Urinary bladder (tissue), 4 donors: ENCODE data around the gene KRT7. TPM values are rescaled to one million over a fixed set of nuclear protein-coding genes. Genes with fewer than 3 reads are reported as not detected.
"Not testable (repeated sequence)": the region's sequence is repeated elsewhere in the genome, so short reads cannot be mapped to it uniquely, and the experiment has no call there.

Experiments used
- DNase-seq: peaks from one replicate; pipeline ENCODE4 v3.0.0-alpha.2; 2015; ENCODE audit errors: extremely low spot score
- H3K27ac ChIP-seq: one replicate; pipeline ENCODE4 v1.5.1; 2013; ENCODE audit warnings: low read depth, mild to moderate bottlenecking, moderate library complexity
- H3K36me3 ChIP-seq: one replicate; pipeline ENCODE4 v1.6.1; 2013; ENCODE audit warnings: mild to moderate bottlenecking, moderate library complexity; ENCODE audit not compliant: insufficient read depth
- H3K4me1 ChIP-seq: one replicate; pipeline ENCODE4 v1.6.1; 2013; ENCODE audit warnings: mild to moderate bottlenecking, moderate library complexity; ENCODE audit not compliant: insufficient read depth
- H3K4me3 ChIP-seq: one replicate; pipeline ENCODE4 v1.5.1; 2013; ENCODE audit warnings: low read depth, low read length
- WGBS: extraction: QIAGEN DNeasy Blood & Tissue Kit; methylation state at CpG from one replicate; pipeline ENCODE4 v1.1.7; 2013; 5-methylcytosine and 5-hydroxymethylcytosine counted together
- polyA plus RNA-seq: library from polyadenylated mRNA; stranded (reverse); fragments of 200-250 nt; gene quantifications from one replicate; pipeline ENCODE4 v1.2.3, GENCODE V29; 2013
- total RNA-seq: library from RNA; depleted of rRNA; stranded (reverse); fragments of >200 nt; gene quantifications from one replicate; pipeline ENCODE4 v1.2.3, GENCODE V29; 2014
- donor health status: healthy with polysubstance abuse.
- donor health status: healthy.

Gene KRT7
- total and polyA plus RNA-seq, 2 donors: 147 to 158 TPM

DNA sequence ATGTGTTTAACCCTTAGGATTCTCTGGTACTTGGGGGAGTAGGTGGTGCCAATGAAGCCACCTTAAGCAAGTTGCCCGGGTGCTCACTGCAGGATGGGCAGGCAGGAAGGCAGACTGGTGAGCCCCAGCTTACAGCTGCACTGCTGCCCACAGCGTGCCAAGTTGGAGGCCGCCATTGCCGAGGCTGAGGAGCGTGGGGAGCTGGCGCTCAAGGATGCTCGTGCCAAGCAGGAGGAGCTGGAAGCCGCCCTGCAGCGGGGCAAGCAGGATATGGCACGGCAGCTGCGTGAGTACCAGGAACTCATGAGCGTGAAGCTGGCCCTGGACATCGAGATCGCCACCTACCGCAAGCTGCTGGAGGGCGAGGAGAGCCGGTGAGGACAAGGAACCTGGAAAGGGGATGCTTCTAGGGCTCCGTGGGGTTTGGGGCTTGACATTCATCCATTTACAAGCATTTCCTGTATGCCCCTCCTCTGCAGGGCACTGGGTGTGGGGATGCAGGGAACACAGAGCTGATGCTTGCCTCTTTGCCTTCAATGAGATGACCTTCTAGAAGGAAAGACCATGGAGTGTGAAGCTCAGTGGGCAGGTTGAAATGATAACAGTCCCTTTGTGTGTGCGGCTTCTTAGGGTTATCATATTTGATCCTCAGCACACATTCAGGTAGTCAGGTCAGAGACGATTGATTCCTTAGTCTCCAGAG, 12.4 kb downstream of the KRT7 start:
- no peak for DNase-seq
- WGBS: 88% methylated on average over 20 of the region's 20 CpGs
- Histone ChIP-seq H3K4me3 (no peak overlapping the region), H3K27ac (no peak overlapping the region), H3K4me1 (no peaks in the 10 kb centered on the region), H3K36me3 (no peaks in the 10 kb centered on the region)

DNA sequence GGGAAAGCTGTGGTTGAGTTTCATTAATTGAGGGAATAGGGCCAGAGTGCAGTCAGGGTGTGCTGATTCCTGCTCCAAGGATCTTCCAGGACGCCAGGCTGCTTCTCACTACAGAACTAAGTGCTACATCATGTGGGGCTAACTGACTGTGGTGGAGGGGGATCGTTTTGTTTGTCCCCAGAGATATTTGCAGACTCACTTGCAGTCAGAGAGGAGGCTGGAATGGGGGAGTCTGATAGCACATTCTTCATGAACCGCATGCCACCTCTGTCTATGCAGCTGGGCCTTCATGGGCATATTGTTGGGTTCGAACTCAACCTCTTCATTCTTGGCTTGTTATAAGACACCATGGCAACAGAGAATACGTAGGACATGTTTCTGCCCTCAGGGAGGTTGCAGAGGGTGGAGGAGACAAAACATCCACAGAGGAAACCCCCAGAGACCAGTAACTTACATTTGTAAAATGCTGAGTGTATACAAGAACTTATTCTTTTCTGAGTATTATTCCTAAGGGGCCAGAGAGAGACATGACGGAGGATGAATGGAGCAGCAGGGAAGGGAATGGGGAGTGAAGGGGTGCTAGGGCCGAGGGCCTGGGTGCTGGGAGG, 13.0 kb downstream of the KRT7 start:
- DNase-seq: no peak
- H3K4me1 ChIP-seq: no peaks in the 10 kb centered on the region
- no peak overlapping the region for H3K27ac ChIP-seq
- no peaks in the 10 kb centered on the region for H3K36me3 ChIP-seq
- WGBS: 83% methylated on average over 7 of the region's 7 CpGs
- H3K4me3 ChIP-seq: no peak overlapping the region

DNA sequence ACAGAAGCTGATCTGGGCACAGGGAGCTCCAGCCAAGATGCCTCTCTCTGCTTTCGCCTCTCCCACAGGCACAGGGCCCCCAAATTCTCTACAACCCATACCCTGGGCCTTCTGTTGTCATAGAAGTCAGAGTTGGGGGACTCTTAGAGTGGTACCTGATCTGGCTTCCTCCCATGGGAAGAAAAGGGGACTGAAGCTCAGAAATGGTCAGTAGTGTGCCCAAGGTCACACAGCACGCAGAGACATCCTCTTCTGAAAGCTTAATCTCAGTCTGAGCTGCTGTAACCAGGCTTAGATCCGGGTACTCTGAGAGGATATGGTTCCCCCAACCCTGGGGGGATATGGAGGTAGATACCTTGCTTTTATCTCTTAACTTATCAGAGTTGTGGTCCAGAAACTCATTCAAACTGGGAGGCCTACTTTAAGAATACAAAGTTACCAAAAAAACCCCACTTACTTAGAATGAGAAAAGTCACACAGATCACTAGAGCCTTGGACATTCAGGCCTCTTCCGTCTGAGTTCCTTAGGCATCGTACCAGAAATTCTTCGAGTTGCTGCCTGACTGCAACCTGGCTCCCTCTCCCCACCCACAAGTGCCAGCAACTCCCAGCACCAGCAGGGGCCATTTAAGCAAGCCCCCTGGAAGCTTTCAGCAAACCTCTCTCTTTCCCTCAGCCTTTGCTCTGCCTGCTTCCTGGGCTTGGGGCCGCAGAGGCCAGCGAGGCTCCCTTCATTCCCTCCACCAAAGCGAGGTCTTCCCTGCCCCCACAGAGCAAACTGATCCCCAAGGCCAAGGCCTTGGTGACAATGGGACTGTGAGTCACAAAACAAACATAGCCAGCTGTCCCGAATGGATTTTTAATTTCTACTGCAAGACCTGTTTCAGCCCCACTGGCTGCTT, 13.9 kb downstream of the KRT7 start:
- no peak for DNase-seq
- no peak overlapping the region for H3K27ac ChIP-seq
- no peaks in the 10 kb centered on the region for H3K36me3 ChIP-seq
- H3K4me3 ChIP-seq: no peak overlapping the region
- WGBS: 75% methylated on average over 10 of the region's 10 CpGs
- H3K4me1 ChIP-seq: no peaks in the 10 kb centered on the region

DNA sequence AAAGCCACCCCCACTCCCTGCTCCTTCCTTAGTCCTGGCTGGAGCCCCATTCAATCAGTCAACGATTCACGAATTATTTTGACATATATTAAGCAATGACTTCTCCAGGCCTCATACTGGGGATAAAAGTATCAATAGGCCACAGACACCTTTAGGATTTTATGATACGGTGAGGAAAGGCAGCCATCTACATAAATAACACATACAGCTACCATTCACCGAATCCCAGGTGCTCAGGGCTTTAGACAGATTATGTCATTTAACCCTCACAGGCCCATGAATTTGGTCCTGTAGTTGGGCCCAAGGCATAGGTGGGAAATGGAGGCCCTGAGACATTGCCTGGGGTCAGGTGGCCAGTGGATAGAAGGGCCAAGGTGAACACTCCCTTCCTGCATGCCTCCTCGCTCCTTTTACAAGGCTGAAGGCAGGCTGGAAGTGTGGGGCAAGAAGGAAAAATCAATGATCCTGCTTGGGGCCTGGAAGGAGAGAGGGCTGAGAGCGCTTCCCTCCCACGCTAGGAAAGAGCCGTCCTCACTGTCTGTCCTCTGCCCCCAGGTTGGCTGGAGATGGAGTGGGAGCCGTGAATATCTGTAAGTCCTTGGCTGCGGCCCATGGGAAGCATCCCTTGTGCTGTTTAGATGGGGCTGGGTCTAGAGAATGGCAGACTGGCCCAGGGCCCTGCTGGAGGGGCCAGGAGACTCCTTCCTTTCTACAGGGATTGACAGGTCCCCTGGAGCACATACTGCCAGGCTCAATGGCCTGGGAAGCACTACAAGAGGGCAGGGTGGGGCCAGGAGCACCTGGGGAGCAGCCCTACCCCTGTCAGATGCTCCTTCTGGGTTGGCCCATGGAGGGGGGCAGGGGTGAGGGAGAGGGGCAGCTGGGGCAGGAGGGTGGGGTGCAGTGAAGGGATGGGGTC, 14.8 kb downstream of the KRT7 start:
- no peak for DNase-seq
- no peak overlapping the region for H3K4me3 ChIP-seq
- WGBS: 88% methylated on average over 10 of the region's 10 CpGs
- H3K36me3 ChIP-seq: no peaks in the 10 kb centered on the region
- H3K4me1 ChIP-seq: no peaks in the 10 kb centered on the region
- no peak overlapping the region for H3K27ac ChIP-seq

DNA sequence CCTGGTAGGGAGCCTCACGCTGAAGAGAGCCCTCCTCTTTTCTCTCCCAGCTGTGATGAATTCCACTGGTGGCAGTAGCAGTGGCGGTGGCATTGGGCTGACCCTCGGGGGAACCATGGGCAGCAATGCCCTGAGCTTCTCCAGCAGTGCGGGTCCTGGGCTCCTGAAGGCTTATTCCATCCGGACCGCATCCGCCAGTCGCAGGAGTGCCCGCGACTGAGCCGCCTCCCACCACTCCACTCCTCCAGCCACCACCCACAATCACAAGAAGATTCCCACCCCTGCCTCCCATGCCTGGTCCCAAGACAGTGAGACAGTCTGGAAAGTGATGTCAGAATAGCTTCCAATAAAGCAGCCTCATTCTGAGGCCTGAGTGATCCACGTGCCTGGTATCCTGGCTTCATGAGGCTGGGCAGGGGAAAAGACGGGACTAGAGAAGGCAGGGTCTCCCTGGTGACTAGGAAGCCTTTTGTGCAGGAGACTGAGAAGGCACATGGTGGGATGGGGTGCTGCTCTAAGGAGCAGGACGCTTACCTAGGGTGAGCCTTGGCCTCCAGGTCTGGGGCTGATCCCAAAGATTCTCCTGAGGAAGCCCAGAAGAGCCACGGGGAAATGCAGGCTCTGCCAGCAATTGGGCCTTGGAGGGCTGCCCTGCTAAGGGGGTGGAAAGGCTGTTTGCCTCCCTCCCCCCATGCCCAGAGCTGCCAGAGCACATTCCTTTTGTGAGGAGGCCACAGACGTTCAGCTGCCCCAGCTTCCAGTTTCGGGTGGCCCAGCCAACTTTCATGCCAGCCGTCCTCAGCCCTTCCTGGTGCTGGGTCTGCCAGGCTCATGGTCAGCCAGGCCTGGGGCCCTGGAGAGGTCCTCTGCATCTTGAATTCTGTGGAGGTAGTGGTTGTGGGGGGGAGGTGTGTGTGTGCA, 15.8 kb downstream of the KRT7 start:
- DNase-seq: no peak
- no peak overlapping the region for H3K27ac ChIP-seq
- 86% methylated on average over 18 of the region's 18 CpGs for WGBS
- no peaks in the 10 kb centered on the region for H3K4me1 ChIP-seq
- H3K36me3 ChIP-seq: no peaks in the 10 kb centered on the region
- no peak overlapping the region for H3K4me3 ChIP-seq

- no peak overlapping the region for H3K27ac ChIP-seq
- WGBS: 83% methylated on average over 2 of the region's 2 CpGs
- DNase-seq: no peak
Measured at GRCh38 chr12:52249511-52250047, 16.5 kb downstream of the KRT7 start.

GRCh38 chr12:52250048-52250990, 17.3 kb downstream of the KRT7 start:
- no peak overlapping the region for H3K27ac ChIP-seq
- no peaks in the 10 kb centered on the region for H3K36me3 ChIP-seq
- no peaks in the 10 kb centered on the region for H3K4me1 ChIP-seq
- H3K4me3 ChIP-seq: no peak overlapping the region
- 41% methylated on average over 52 of the region's 52 CpGs for WGBS
- DNase-seq: no peak

More at GRCh38 chr12:52249511-52250047, 16.5 kb downstream of the KRT7 start:
- Histone ChIP-seq H3K4me3 (no peak overlapping the region), H3K36me3 (no peaks in the 10 kb centered on the region), H3K4me1 (no peaks in the 10 kb centered on the region)

DNA sequence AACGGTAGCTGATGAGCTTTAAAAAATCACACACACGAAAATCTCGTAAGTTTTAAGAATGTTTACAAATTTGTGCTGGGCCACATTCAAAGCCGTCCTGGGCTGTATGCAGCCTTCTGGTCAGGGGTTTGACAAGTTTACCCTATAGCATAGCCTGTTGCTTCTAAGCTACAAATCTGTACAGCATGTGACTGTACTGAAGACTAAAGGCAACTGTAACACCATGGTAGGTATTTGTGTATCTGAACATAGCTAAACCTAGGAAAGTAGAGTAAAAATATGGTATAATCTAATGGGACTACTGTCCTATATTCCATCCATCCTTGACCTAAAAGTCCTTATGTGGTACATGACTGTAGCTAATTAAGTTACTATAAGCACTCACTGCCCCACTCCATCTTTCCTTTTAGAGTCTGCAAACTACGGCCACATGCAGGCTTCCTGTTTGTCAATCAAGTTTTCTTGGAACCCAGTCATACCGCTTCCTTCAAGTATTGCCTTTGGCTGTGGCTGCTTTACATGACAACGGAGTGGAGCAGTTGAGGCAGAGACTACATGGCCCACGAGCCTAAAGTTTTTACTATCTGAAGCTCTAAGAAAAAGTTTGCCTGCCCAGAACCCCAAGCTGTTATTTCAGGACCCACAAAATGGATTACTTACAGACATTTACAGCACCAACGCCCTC, 18.5 kb downstream of the KRT7 start:
- no peak overlapping the region for H3K4me3 ChIP-seq
- WGBS: 73% methylated on average over 9 of the region's 9 CpGs
- H3K27ac ChIP-seq: no peak overlapping the region
- H3K36me3 ChIP-seq: no peaks in the 10 kb centered on the region
- no peaks in the 10 kb centered on the region for H3K4me1 ChIP-seq
- no peak for DNase-seq

- WGBS: 90% methylated on average over 8 of the region's 8 CpGs
- H3K27ac ChIP-seq: not testable (repeated sequence)
Measured at GRCh38 chr12:52252175-52252615, 19.2 kb downstream of the KRT7 start.

DNA sequence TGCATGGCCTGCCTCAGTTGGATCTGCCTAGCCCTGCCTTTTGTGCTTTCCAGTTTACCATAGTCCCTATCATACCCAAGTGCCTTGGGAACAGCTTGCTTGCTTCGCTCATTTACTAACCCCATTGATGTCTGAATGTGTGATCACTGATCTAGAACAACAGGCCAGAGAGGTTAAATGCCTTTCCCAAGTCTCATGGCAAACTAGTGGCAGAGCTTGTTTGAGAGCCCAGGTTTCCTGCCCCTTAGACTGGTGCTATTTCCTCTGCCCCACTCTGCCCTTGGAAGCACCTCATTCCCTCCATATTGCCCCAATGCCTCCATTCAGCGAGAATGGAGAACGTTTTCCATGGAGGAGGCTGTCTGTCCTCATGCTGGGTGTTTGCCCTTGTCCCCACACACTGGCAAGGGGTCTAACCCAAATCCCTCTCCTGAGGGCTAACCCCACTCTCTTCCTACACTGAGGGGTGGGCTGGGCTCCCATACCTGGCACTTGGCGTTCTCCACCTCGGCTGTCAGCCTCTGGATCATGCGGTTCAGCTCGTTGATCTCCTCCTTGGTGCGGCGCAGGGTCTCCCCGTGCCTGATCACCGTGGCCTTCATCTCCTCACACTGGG, 19.8 kb downstream of the KRT7 start:
- H3K4me1 ChIP-seq: no peaks in the 10 kb centered on the region
- H3K4me3 ChIP-seq: no peak overlapping the region
- no peak overlapping the region for H3K27ac ChIP-seq
- DNase-seq: no peak
- WGBS: 95% methylated on average over 11 of the region's 11 CpGs
- no peaks in the 10 kb centered on the region for H3K36me3 ChIP-seq

More at GRCh38 chr12:52252175-52252615, 19.2 kb downstream of the KRT7 start:
- not testable (repeated sequence) for H3K4me3 ChIP-seq, H3K4me1 ChIP-seq, H3K36me3 ChIP-seq, DNase-seq
